MG63 (cell line): ENCODE measurements around the gene ARHGAP44. TPM values are rescaled to one million over a fixed set of nuclear protein-coding genes. Genes with fewer than 3 reads are reported as not detected.

Experiments
- DNase-seq: peaks from one replicate; pipeline ENCODE4 v3.0.0-alpha.2; 2020
- H3K27me3 ChIP-seq: fragments of 250-450 bp; sonication (Bioruptor Pico); 2 replicates; pipeline ENCODE4 v1.5.1; 2020; ENCODE audit warnings: mild to moderate bottlenecking, moderate library complexity
- H3K36me3 ChIP-seq: fragments of 250-450 bp; sonication (Bioruptor Pico); 2 replicates; pipeline ENCODE4 v1.5.1; 2020; ENCODE audit warnings: mild to moderate bottlenecking, moderate library complexity
- H3K4me3 ChIP-seq: fragments of 250-450 bp; sonication (Bioruptor Pico); 2 replicates; pipeline ENCODE4 v1.5.1; 2020; ENCODE audit warnings: mild to moderate bottlenecking, moderate library complexity
- H3K9me3 ChIP-seq: fragments of 250-450 bp; sonication (Bioruptor Pico); 2 replicates; pipeline ENCODE4 v1.5.1; 2020; ENCODE audit warnings: mild to moderate bottlenecking, moderate library complexity
- total RNA-seq: library from RNA; depleted of rRNA; stranded (reverse); fragments of >200 nt; shearing (Covaris generic); gene quantifications from 2 replicates; pipeline ENCODE4 v1.2.3, GENCODE V29; 2014; ENCODE audit warnings: low replicate concordance

ARHGAP44 gene
- total RNA-seq, 1 experiment from 2014 or later, result 1.2 TPM

DNA sequence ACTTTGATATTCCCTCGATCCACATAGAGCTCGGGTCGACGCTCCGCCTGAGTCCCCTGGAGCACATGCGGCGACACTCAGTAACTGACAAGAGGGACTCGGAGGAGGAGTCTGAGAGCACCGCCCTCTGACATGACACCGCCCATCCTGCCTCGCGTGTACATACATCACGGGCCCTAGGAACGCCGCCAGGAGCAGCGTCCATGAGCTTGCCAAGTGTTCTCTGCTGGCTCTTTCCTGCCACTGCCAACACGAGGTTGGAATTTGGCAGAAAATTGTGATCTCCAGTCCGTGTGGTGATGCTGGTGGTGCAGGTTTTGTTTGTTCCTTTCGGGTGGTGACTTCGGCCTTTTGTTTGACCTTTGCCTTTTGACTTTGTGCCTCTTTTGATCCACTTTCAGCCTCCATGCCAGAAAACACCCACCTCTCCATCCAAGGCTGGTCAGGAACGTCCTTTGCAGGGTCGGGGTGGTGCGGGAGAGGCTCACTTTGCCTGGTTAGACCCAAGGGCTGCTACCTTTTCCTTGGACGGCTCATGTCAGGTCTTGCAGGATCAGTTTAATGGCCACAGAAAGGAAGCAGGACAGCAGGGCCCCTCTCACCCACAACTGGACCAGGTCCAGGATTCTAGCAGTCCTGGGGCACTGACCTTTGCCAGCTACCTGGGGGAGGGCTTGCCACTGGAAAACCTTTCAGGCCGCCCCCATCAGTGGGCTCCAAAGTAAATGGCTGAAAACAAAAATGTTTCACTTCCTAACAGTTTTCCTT is 200.9 kb downstream of the ARHGAP44 start:
- Histone ChIP-seq H3K4me3 (no peak overlapping the region), H3K27me3 (no peaks in the 10 kb centered on the region), H3K9me3 (no peaks in the 10 kb centered on the region), H3K36me3 (peaks cover 12% of the 10 kb centered on the region)
- no peak for DNase-seq

GRCh38 chr17:12990926-12991325 is 201.6 kb downstream of the ARHGAP44 start:
- no peak for DNase-seq
- Histone ChIP-seq H3K27me3 (no peaks in the 10 kb centered on the region), H3K4me3 (no peak overlapping the region), H3K9me3 (no peaks in the 10 kb centered on the region), H3K36me3 (peaks cover 12% of the 10 kb centered on the region)

GRCh38 chr17:12992676-12993075 is 203.4 kb downstream of the ARHGAP44 start:
- no peaks in the 10 kb centered on the region for H3K9me3 ChIP-seq
- H3K36me3 ChIP-seq, result peaks cover 12% of the 10 kb centered on the region
- H3K27me3 ChIP-seq, result no peaks in the 10 kb centered on the region
- H3K4me3 ChIP-seq, result no peak overlapping the region
- DNase-seq, result no peak

- Histone ChIP-seq H3K4me3 (no peak overlapping the region), H3K36me3 (peaks cover 12% of the 10 kb centered on the region), H3K9me3 (no peaks in the 10 kb centered on the region), H3K27me3 (no peaks in the 10 kb centered on the region)
- no peak for DNase-seq
Measured at GRCh38 chr17:12993631-12994030, 204.3 kb downstream of the ARHGAP44 start.

GRCh38 chr17:12994341-12995074 is 205.2 kb downstream of the ARHGAP44 start:
- no peaks in the 10 kb centered on the region for H3K27me3 ChIP-seq
- H3K9me3 ChIP-seq, result no peaks in the 10 kb centered on the region
- DNase-seq, result no peak
- no peak overlapping the region for H3K4me3 ChIP-seq
- peaks cover 12% of the 10 kb centered on the region for H3K36me3 ChIP-seq

- DNase-seq, result no peak
- peaks cover 18% of the 10 kb centered on the region for H3K36me3 ChIP-seq
- no peaks in the 10 kb centered on the region for H3K9me3 ChIP-seq
Measured at GRCh38 chr17:12995106-12995895, 206.0 kb downstream of the ARHGAP44 start.

GRCh38 chr17:12995896-12996295 is 206.6 kb downstream of the ARHGAP44 start:
- no peak overlapping the region for H3K4me3 ChIP-seq
- H3K9me3 ChIP-seq, result no peaks in the 10 kb centered on the region
- DNase-seq, result no peak
- peaks cover 21% of the 10 kb centered on the region for H3K36me3 ChIP-seq
- no peaks in the 10 kb centered on the region for H3K27me3 ChIP-seq

More at GRCh38 chr17:12995106-12995895, 206.0 kb downstream of the ARHGAP44 start:
- Histone ChIP-seq H3K27me3 (no peaks in the 10 kb centered on the region), H3K4me3 (no peak overlapping the region)

- Histone ChIP-seq H3K4me3 (no peak overlapping the region), H3K27me3 (no peaks in the 10 kb centered on the region), H3K9me3 (no peaks in the 10 kb centered on the region), H3K36me3 (peaks cover 18% of the 10 kb centered on the region)
- no peak for DNase-seq
Measured at GRCh38 chr17:12996357-12996756, 207.1 kb downstream of the ARHGAP44 start.

GRCh38 chr17:12996941-12997340 is 207.6 kb downstream of the ARHGAP44 start:
- peaks cover 17% of the 10 kb centered on the region for H3K36me3 ChIP-seq
- no peak overlapping the region for H3K4me3 ChIP-seq
- no peak for DNase-seq
- H3K27me3 ChIP-seq, result no peaks in the 10 kb centered on the region
- no peaks in the 10 kb centered on the region for H3K9me3 ChIP-seq

DNA sequence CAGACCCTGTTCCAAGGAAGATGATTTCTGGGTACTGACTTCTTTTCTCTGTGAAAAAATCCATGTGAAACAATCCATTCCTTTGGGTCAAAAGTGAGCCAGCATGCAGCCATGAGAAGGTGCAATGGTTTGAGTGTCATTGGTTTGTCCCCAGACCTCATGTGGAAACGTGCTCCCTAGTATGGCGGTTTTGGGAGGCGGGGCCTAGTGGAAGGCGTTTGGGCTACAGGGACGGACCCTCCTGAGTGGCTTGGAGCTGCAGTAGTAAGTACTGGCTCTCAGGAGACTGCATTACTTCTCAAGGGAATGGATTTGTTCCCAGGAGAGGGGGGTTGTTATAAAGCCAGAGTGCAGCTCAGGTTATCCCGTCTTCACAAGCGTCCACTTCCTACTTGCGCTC is 209.2 kb downstream of the ARHGAP44 start:
- no peaks in the 10 kb centered on the region for H3K9me3 ChIP-seq
- H3K4me3 ChIP-seq, result no peak overlapping the region
- H3K36me3 ChIP-seq, result peaks cover 28% of the 10 kb centered on the region
- no peak for DNase-seq
- no peaks in the 10 kb centered on the region for H3K27me3 ChIP-seq

DNA sequence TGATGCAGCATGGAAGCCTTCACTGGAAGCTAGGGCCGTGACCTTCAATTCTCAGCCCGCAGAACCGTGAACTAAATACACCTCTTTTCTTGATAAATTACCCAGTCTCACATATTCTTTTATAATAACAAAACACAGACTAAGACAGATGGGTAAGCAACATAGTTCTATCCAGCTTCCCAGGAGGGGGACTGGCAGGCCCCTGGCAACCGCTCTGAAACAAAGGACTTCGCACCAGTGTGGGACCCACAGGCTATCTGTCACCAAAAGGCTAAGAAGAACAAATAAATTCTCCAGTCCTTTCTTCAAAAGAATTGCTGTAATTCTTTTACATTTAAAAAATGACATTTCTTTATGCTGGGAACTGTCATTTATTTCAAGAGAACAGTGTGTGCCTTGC is 209.6 kb downstream of the ARHGAP44 start:
- H3K36me3 ChIP-seq, result peaks cover 28% of the 10 kb centered on the region
- H3K9me3 ChIP-seq, result no peaks in the 10 kb centered on the region
- no peak overlapping the region for H3K4me3 ChIP-seq
- DNase-seq, result no peak
- no peaks in the 10 kb centered on the region for H3K27me3 ChIP-seq

GRCh38 chr17:13000561-13000960 is 211.3 kb downstream of the ARHGAP44 start:
- Histone ChIP-seq H3K9me3 (no peaks in the 10 kb centered on the region), H3K4me3 (no peak overlapping the region), H3K36me3 (peaks cover 25% of the 10 kb centered on the region), H3K27me3 (no peaks in the 10 kb centered on the region)
- DNase-seq, result no peak

DNA sequence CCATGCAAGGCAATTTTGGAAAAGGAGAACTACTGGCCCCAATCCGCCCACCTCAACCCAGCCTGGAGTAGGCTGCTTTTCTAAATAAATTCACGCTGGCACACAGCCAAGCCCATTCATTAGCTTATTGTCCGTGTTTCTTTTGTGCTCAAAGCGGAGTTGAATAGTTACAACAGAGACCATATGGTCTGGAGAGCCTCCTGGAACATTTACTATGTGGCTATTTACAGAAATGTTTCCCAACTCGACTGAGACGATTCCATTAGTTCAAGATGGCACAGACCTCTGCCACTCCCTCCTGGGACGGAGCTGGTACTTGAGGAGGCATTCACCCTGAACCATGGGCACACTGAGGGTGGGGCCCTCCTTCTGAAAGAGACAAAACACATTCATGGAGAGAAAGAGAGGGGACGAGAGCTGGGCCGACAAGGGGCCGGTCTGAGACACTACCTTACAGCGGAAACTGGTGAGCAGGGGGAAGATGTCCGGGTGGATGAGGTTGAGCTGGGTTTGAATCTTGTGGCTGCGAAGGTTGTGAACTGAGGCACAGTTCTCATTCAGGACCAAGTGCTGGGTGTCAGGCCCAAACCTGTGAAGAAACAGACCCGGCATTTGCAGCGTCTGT is 212.8 kb downstream of the ARHGAP44 start:
- no peaks in the 10 kb centered on the region for H3K27me3 ChIP-seq
- DNase-seq, result no peak
- H3K9me3 ChIP-seq, result no peaks in the 10 kb centered on the region
- H3K36me3 ChIP-seq, result peaks cover 25% of the 10 kb centered on the region
- no peak overlapping the region for H3K4me3 ChIP-seq

DNA sequence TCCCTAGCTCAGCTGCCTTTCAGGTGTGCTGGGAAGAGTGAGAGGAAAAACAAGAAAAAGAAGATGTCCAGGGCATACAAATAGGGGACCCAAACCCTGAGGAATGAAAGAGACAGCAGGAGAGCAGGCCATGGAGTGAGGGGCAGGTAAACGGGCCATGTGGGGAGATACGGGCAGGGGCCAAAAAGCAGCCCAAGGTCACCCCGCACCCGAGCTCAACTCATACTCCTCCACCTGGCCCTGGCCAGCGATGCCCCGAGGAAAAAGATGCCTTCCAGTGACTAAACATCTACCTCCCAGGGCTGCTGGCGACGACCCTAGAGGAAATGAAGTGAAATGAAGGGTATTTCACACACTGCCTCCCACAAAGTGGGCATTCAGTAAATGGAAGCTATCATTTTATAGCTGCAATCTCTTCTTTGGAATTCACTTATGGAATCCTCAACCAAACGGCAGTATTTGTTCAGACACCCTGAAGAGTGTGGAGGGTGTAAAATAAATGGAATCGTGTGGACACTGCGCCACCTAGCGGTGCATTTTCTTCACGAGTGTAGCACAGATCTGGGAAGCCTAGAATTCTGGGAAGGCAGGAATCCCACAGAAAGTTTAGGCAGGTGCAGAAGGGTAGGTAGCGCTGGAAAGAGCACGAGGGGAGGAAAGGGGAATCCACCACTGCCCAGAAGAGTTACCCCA is 213.6 kb downstream of the ARHGAP44 start:
- Histone ChIP-seq H3K9me3 (no peaks in the 10 kb centered on the region), H3K4me3 (no peak overlapping the region)
- DNase-seq, result peak; percentile 47

GRCh38 chr17:13003454-13003851 is 214.2 kb downstream of the ARHGAP44 start:
- no peaks in the 10 kb centered on the region for H3K9me3 ChIP-seq
- no peak overlapping the region for H3K4me3 ChIP-seq
- no peak for DNase-seq
- H3K27me3 ChIP-seq, result no peaks in the 10 kb centered on the region
- H3K36me3 ChIP-seq, result peaks cover 25% of the 10 kb centered on the region

More for the DNA sequence above, 213.6 kb downstream of the ARHGAP44 start:
- H3K27me3 ChIP-seq, result no peaks in the 10 kb centered on the region
- peaks cover 25% of the 10 kb centered on the region for H3K36me3 ChIP-seq

DNA sequence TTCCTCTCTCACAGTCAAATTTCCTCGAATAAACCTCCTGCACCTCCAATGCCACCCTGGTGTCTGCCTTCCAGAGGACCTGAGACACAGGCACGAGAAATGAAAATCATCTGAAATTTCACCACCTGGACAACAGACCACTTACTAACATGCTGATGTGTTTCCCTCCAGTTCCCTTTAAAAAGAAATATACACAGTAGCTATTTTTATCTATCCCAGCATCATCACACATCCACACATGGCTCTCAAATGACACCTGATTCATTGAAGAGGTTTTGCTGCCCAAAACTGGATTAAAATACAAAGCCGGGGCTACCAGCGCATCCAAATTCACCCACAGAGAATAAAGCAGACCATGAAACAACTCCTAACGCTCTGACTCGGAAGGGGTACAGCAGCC is 214.6 kb downstream of the ARHGAP44 start:
- no peaks in the 10 kb centered on the region for H3K9me3 ChIP-seq
- no peak overlapping the region for H3K4me3 ChIP-seq
- H3K27me3 ChIP-seq, result no peaks in the 10 kb centered on the region
- DNase-seq, result no peak
- peaks cover 25% of the 10 kb centered on the region for H3K36me3 ChIP-seq
